ENCODE measurements around the gene NKAIN1.
"Not testable (repeated sequence)": the region's sequence is repeated elsewhere in the genome, so short reads cannot be mapped to it uniquely, and the experiment has no call there.

Gene NKAIN1

DNA sequence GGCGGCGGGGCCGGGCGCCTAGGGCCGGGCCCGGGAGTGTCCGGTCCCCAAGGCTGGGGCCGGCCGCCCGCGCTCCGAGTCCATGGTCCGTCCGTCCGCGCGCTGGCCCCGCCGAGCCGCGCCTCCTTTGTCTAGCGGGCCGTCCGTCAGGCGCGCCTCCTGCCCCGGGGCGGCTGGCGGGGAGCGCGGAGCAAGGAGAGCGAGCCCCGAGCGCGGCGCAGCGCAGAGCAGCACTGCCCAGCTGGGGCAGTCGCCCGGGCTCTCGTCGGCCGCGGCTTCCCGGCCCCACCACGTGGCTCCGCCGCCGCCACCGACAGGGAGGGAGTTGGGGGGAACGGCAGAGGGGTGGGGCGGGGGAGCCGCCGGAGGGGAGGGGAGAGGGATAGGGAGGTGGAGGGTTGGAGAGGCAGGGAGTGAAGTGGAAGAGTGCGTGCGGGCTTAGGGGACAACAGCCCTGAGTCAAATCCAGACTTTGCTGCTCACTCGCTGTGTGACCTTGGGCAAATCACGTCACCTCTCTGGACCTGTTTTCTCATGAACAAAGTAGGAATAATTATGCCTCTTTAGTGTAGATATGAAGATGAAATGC is at the start of gene NKAIN1:
TSS of gene NKAIN1 (minus strand) at position 235 of the 589 bp plus-strand sequence. CDS start 340 bp downstream, outside the sequence.
- peak; percentile 64 for DNase-seq

DNA sequence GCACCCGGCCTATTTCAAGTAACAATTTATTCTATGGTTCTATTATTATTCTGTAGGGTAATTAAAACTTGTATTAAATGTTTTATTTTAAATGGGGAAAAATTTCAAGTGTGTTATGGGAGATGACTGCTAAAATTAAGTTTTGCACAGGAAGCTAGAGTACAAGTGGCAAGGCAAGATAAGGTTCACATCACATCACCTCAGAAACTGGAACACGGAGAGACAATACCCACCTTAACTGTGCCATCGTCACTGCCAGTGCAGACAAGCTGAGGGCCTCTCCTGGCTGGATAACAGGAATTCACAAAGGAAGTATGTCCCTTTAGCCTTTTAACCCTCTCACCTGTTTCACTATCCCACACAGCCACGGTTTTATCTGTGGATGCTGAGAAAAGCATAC is 49.3 kb upstream of the NKAIN1 start:
- DNase-seq, result no peak

DNA sequence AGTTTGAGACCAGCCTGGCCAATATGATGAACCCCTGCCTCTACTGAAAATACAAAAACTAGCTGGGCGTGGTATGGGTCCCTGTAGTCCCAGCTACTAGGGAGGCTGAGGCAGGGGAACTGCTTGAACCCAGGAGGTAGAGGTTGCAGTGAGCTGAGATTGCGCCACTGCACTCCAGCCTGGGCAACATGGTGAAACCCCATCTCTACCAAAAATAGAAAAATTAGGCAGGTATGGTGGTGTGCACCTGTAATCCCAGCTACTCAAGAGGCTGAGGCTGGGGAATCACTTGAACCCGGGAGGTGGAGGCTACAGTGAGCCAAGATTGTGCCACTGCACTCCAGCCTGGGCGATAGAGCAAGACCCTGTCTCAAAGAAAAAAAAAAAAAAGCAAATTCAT is 48.1 kb upstream of the NKAIN1 start:
- DNase-seq, result peak; percentile 13

DNA sequence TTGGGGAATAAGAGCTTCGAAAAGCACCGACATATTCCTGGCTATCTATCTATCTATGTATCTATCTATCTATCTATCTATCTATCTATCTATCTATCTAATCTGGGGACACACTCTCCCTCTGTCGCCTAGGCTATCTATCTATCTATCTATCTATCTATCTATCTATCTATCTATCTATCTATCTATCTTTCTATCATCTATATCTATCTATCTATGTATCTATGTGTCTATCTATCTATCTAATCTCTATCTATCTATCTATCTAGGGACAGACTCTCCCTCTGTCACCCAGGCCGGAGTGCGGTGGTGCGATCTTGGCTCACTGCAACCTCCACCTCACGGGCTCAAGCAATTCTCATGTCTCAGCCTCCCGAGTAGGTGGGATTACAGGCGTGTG is 42.7 kb upstream of the NKAIN1 start:
- not testable (repeated sequence) for DNase-seq

DNA sequence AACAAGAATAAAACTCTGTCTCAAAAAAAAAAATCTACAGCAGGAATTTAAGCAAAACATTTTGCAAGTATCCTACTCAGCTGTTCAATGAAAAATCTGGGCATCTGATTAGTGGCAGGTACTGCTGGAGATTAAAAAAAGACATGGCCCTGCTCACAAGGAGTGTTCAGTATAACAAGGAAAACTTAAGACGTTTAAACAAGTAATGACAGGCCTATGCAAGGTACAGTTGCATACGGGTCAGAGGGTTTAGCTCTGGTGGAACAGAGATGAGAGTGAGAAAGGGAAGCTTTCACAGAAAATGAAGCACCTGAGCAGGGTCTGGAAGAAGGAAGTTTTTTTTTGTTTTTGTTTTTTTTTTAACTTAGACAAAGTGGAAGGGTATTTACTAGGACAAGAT is 33.9 kb upstream of the NKAIN1 start:
- DNase-seq, result no peak

DNA sequence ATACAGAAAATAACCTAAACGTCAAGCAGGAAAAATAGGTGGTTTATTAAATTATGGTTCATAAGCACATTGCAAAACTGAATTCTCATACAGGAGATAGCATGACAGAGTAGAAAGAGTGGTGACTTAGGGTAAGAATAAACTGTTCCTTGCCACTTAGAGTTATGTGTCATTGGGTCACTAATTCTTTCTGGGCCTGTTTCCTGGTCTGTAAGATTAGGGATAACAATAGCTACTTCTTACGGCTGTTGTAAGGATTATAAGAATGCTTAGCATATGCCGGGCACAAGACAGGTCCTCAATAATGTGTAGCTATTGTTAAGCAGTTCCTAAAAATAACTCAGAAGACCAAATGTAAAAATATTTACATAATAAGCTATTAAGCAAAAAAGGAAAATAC is 32.7 kb upstream of the NKAIN1 start:
- DNase-seq, result no peak

DNA sequence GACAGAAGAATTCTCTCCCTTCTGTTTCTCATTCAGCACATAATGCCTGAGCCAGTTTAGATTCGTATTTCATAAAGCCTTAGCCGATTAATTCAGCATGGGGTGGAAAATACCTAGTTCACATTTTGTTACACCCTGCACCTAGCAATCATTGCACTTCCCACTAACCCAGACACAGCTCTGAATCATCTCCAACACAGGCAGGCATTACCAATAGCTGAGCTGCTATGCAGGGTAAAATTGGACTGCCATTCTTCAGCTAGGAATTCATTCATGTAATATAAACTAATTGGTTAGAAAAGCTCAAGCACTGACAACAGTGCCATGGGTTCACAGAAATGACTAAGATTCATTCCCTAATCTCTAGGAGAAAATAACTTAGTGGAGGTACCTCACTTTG is 26.9 kb upstream of the NKAIN1 start:
- no peak for DNase-seq

DNA sequence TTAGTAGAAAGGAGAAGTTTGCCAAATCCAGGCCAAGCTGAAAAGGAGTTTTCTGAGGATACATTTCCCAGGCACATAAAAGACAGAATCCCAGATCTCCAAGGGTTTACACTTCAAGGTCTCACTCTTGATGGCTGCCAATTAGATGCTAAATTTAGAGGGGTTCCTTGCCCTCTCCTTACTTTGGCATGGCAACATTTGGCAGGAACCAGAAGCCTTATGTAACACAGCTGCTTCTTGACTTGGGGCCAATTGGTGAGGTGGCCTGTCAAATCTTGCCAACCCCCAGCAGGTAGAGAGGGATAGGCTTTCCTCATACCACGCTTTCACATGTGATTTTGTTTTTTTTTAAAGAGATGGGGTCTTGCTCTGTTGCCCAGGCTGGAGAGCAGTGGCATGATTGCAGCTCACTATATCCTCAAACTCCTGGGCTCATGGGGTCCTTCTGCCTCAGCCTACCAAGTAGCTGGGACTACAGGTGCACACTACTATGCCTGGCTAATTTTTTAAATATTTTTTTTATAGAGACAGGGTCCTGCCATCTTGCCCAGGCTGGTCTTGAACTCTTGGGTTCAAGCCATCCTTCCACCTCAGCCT is 25.2 kb upstream of the NKAIN1 start:
- no peak for DNase-seq

DNA sequence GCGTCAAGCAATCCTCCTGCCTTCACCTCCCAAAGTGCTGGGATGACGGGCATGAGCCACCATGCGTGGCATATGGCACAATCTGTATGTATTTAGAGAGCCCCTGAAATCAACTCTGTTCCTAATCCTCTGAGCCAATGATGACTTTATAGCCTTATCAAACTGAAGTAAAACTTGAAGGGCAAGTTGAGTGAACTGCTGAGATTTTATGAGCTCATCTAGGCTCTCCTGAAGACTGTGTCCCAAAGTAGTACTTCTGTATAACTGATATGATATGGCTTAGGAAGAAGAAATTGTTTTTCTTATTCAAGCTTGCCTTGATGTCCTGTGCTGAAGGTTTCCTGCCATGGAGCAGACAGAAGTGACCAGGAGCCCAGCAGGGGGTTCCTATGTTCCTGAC is 23.7 kb upstream of the NKAIN1 start:
- no peak for DNase-seq

DNA sequence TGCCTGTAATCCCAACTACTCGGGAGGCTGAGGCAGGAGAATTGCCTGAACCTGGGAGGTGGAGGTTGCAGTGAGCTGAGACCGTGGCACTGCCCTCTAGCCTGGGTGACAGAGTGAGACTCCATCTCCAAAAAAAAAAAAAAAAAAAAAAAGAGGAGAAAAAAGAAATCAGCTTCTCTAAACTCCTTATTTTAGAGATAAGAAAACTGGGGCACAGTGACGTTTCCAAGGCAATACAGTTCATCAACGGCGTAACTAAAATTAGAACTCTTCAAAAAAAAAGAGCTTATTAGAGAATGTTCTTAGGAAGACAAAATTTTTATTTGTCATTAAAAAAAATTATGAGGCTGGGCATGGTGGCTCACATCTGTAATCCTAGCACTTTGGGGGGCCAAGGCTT is 22.7 kb upstream of the NKAIN1 start:
- DNase-seq, result not testable (repeated sequence)

DNA sequence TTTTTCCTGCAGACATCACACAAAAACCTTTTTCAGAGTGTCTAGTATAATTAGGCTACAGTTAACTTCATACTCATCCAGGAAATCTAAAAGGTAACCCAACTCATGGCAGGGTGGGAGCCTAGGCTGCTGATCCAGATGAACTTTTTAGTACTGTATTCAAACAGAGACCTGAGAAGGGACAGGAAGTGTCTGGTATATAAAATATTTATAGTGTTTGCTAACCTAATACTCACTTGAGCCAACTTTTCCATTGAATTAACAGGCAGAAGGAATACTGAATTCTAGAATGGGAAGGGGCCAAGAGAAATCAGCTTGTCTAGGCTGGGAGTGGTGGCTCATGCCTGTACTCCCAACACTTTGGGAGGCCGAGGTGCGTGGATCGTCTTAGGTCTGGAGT is 22.2 kb upstream of the NKAIN1 start:
- DNase-seq, result no peak

DNA sequence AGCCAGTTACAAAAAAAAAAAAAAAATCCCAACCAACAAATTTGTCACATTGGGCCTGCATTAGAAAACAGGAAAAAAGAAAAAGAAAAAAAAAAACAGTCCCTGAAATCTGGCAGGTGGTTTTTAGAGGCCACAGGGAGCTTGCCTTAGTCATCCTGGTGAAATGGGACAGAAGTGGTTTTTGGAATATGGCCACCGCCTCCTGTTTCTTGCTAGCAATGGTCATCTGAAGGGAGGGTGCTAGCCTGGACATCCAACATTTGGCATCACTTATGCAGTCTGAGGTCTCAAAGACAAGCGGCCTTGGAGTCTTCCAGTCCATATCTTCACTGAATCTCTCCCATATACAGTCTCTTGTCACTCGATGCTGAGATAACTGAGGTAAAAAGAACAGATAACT is 20.1 kb upstream of the NKAIN1 start:
- DNase-seq, result no peak

DNA sequence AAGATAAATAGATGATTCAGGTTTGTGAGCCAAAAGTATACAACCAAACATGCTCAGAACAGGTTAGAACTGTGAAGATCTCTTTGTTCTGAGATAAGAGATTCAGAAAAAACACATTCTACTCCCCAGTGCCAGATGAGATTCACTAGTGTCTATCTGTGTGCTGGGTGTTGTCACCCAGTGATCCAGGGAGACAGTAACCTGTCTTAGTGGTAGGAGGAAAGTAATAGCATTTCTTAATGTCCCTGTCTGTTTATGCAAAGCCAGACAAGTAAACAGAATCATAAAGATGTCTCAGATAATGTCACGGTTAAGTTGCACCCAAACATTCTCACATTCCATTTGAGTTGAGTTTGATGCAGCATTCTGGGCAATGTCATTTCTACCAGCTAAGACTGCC is 18.9 kb upstream of the NKAIN1 start:
- DNase-seq, result no peak

DNA sequence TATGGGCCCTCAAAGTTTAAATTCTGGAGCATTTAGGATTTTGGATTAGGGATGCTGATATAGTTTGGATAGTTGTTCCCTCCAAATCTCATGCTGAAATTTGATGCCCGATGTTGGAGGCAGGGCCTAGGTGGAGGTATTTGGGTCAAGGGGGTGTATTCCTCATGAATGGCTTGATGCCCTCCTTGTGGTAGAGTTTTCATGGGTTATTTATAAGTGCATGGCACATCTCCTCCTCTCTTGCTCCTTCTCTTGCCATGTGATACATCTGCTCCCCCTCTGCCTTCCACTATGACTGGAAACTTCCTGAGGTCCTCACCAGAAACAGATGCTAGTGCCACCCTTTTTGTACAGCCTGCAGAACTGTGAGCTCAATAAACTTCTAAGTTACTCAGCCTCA is 17.5 kb upstream of the NKAIN1 start:
- DNase-seq, result no peak

DNA sequence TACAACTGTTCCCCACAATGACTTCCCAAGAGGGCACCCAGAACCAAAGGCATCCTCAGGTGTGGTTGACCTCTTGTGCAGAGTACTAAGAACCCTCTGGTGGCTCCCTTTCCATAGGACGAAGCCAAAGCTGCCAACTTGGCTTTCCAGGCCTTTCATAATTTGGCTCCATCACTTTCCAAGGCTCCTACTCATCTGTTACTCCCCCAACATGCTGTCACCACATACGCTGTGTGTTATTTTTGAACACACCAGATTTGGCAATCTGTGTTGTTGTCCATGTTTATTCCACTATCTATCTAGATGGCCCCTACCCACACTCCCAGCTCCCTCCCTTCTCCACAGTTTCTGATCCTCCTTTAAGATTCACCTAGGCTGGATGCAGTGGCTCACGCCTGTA is 10.2 kb upstream of the NKAIN1 start:
- DNase-seq, result no peak

DNA sequence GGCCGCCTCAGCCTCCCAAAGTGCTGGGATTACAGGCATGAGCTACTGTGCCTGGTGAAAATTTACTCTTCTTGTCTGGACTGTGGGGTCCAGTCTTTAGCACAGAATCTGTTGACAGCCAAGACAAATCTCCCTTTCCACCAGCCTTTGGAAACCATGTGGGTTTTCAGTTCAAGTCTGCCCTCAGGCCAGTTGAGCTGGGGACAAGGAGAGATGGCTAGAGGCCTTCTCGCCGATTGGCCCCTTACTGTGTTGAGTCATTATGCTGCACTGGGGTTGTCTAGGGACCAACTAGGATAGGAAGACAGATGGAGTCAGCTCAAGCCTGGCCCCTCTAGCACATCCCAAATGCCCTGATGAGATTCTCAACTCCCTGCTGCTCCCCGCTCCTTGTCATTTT is 8.6 kb upstream of the NKAIN1 start:
- no peak for DNase-seq

DNA sequence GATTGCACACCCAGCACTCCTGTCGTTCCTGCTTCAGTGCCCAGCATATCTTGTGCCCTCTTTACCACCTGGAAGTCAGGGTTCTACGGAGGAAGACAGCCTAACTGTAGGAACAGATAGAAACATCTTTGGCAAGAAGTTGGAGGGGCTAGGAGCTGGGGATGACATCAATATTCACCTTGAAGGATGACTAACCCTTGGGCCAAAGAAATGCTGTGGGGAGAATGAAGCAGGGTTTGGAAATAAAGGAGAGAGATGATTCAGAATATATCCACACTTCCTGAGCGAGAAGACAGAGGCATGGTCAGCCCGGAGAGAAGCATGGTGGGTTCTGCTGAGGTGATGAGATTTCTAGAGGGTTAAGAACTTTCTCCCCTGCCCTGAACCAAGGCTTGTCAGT is 4.6 kb upstream of the NKAIN1 start:
- DNase-seq, result no peak

DNA sequence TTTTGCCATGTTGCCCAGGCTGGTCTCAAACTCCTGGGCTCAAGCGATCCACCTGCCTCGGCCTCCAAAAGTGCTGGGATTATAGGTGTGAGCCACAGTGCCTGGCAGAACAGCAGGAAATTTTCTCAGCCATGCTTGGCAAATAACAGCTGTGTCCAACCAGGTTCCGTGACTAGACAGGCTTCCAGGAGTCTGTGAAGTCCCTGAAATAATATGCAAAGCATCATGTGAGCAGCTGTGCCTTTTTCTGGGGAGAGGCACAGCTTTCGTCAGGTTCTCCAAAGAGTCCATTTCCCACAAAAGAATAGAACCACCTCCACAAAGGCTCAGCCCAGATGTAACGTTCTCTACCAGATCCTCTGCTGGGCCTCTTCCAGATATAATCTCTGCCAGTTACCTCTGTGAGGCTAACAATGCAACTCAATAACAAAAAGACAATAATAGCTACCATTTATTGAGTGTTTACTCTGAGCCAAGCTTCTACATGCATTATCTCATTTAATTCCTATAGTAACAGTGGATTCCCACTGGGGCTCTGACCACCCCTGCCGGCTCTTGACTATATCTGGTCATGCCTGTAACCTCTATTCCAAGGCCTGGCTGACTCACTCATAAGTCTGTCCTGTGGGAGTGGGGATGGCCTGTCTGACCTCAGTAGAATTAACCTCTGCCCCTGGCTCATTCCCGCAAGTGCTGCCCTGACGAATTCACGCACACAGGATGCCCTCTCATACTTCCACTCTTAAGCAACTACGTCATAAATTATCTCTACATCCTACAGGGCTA is 4.0 kb upstream of the NKAIN1 start:
- no peak for DNase-seq

DNA sequence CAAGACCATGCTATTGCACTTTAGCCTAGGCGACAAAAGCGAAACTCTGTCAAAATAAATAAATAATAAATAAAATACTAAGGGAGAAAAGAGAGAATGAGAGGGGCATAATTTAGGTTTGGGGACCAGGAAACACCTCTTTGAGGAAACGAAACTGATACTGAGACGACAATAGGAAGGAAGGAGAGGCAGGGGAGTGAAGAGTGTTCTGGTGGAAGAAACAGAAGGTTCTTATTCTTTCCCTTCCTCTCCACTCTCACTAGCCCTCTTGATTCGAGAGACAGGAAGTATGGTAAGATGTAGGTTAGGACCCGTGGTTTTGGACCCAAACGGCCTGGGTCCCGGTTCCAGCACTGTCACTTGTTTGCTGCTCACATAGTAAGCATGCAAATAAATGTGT is 1.6 kb upstream of the NKAIN1 start:
- DNase-seq, result no peak

DNA sequence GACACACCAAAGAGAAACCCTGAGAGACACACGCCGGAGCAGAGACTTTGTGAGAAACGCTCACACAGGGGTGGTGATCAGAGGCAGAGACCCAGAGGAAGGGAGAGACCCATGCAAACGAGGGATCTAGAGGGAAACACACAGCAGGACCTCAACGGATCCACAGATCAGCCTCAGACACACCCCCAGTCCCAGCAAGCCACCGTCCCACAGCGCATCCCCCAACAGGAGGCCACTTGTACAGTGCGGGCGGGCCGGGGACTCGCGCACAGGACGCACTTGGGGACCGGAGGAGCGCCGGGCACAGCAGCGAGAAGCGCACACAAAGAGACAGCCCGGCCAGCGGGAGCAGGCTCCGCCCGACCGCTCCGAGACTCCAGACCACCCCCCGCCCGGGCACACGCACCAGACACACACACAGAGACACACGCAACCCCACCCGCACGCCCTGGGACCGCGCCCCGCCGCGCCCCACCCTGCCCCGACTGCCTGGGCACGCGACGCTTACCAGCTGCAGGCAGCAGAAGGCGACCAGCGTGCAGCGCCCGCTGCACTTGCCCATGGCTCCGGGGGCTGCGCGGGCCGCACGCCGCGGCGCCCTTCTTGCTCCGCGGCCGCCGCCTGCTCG is 587 bp downstream of the NKAIN1 start:
- peak; percentile 64 for DNase-seq

DNA sequence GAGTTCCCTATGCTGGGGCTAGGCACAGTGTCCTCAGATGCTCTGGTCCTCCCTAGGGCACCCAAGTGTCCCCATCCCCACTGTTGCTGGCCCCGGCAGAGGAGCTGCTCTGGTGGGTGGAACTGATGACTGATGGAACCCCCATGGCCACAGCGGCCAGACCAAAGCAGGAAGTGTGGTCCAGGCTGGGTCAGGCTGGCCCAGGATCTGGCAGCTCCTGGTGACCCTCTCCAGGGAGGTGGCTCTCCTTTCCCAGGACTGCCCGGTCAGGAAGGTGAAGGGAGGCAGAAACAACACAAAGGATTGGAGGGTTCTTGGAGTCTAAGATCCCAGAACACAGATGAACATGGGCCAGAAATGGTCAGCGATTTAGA is 1.1 kb downstream of the NKAIN1 start:
- no peak for DNase-seq

DNA sequence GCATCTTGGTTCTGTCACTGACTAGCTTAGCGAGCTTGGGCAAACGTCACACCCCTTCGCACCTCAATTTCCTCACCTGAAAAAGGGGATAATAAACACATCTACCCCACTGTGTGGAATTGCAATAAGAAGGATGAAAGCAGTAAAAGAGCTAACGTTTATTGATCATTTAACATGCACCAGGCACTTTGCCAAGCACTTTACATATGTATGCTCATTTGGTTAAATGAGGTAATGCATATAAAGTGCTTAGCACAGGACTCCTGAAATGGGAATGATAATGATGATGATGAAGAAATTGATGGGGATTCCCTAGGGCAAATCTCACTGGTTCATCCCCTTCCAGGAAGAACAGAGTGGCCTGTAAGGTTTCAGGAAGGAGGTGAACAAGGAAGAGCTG is 4.8 kb downstream of the NKAIN1 start:
- DNase-seq, result no peak

DNA sequence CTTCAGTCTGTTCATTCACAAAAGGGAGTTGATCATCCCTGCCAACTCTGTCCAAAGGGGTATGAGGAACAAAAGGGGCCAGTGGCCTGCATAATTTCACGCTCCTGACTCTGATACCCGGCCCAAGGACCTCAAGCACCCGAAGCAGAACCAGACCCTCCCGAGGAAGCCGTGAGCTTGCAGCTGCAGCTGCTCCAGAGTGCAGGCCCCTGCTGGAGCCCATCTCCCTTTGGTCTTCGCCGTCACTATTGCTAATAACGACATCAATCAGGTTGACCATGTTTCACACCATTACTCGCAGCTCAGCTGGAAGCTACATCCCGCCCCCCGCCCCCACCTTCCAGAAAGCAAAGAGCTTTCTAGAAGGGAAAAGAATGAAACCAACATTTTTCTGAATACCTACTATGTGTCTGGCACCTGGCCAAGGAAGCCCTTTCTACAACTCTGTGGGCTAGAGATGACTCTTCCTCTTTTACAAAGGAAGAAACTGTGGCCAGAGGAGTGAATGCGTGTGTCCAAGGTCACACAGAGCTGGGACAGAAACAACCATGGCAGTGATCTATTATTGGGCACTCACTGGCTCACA is 5.5 kb downstream of the NKAIN1 start:
- no peak for DNase-seq

DNA sequence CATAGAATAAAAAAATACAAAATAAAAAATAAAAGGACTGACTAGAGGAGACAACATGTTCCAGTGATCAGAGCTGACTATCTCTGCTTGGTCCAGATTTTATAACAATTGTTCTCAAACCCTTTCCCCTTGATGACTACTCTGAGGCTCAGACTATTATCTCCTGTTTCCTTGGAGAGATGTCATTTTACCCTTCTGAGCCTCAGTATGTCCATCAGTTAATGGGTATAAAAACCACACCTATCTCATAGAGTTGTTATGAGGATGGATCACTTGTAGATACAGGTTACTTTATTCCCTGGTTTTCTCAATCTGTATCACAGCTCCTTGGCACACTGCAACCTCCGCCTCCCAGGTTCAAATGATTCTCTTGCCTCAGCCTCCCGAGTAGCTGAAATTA is 7.0 kb downstream of the NKAIN1 start:
- no peak for DNase-seq

Measured in DMS53 (cell line).